ENCODE measurements around the gene TTLL5.

GRCh38 chr14:75723716-75724115 lies 62.7 kb downstream of the TTLL5 start:
- no peak for TF ChIP-seq USF2 (IDR thresholded peaks at IDR 0.05; ENCODE audit: borderline replicate concordance, low read depth, low read length)
- TF ChIP-seq SMAD1 (IDR thresholded peaks at IDR 0.05; ENCODE audit: low read depth, partially characterized antibody): no peak
